NCI-H1105 treated with DMSO at 0.1 percent for 48 hours (cell line): ENCODE measurements around the gene CFAP410.

ENCODE experiments used
- DNase-seq: peaks from one replicate; lab custom pipeline; 2025; lab: John Stamatoyannopoulos, UW

The CFAP410 gene

GRCh38 chr21:44330698-44331097, 8.5 kb downstream of the CFAP410 start:
- no peak for DNase-seq

GRCh38 chr21:44329971-44330681, 9.1 kb downstream of the CFAP410 start:
- no peak for DNase-seq

GRCh38 chr21:44329086-44329889, 9.9 kb downstream of the CFAP410 start:
- DNase-seq: no peak

GRCh38 chr21:44328242-44328895, 10.8 kb downstream of the CFAP410 start:
- no peak for DNase-seq

- no peak for DNase-seq
Measured at GRCh38 chr21:44327603-44327974, 11.6 kb downstream of the CFAP410 start.

- DNase-seq: no peak
Measured at GRCh38 chr21:44326716-44327602, 12.2 kb downstream of the CFAP410 start.

GRCh38 chr21:44326272-44326647, 12.9 kb downstream of the CFAP410 start:
- DNase-seq: no peak

DNA sequence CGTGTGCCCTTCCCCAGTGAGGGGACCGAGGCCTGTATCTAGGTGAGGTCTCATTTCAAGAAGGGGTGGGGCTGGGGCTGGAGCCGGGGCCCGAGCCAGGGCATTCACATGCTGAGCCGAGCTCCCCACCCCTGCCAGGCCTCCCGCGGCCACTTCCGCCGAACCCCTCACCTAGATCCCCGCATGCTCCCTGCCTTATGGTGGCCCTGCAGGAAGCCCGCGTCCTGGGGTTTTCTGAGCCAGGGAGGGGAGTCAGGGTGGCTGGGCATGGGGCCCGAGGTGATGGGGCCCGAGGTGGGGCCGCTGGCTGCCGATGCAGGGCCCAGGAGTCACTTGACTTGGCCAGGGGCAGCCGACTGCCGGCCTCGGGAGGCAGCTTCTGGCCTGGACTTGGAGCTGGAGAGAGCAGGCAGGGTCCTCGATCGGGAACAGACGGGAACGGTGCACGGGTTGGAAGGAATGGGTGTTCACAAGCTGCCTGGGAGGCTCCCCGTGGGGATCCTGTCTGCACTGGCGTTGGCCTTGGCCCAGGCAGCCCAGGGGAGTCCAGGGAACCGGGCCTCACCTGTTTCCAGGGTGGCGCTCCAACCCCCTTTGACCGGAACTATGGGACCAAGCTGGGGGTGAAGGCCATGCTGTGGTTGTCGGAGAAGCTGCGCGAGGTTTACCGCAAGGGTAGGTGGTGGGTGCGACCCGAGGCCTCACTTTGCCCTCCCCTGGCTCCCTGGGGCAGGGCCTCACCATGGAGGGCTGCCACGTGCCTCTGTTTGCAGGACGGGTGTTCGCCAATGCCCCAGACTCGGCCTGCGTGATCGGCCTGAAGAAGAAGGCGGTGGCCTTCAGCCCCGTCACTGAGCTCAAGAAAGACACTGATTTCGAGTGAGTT, 13.6 kb downstream of the CFAP410 start:
- no peak for DNase-seq

DNA sequence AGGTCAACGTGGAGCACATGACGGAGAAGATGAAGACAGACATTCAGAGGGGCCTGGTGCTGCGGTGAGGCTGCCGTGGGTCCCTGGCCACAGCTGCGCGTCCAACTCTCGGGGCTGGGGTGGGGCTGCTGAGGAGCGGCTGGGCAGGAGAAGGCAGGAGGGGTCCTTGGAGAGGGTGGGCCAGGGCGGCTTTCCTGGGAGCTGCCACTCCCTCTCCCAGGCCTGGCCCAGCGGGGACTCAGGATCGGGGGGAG, 14.4 kb downstream of the CFAP410 start:
- DNase-seq: no peak

DNA sequence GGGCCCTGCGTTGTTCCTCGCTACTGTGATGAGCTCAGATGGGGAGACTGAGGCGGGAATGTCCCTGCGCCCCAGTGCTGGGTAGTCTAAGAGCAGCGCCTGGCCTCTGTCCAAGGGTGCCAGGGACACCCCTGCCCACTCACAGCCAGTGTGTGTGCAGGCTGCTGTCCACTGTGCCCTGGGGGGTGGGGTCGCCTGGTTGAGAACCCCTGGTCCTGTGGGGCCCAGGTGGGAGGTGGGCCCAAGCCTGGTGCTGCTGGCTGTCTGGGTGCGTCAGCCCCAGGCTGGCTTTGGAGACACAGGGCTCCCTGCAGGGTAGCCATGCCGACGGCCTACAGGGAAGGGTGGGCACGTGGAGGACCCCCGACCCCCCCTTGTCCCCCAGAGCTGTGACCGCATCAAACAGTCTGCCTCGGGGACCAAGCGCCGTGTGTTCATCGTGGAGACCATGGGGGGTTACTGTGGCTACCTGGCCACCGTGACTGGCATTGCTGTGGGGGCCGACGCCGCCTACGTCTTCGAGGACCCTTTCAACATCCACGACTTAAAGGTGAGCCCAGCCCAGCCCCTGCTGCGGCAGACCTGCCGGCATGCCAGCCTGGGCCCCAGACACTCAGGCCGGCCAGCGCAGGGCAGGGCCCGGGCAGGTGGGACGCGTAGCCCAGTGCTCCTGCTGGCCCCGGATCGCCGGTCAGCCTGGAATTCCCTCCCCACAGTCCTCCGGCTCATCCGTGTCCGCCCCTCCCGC, 14.9 kb downstream of the CFAP410 start:
- DNase-seq: no peak

DNA sequence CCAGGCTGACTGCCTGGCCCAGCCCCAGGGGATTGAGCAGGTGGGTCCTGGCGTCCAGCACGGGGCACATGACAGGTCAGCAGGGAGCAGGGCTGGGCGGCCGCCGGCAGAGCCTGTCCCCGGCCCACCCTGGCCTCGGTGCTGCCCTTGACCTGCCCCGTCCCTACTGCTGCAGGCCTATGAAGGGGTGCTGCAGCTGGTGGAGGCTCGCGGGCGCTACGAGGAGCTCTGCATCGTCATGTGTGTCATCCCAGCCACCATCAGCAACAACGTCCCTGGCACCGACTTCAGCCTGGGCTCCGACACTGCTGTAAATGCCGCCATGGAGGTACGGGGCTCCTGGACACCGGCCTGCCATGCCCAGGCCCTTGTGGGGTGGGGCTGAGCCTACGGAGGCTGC, 15.6 kb downstream of the CFAP410 start:
- no peak for DNase-seq

DNA sequence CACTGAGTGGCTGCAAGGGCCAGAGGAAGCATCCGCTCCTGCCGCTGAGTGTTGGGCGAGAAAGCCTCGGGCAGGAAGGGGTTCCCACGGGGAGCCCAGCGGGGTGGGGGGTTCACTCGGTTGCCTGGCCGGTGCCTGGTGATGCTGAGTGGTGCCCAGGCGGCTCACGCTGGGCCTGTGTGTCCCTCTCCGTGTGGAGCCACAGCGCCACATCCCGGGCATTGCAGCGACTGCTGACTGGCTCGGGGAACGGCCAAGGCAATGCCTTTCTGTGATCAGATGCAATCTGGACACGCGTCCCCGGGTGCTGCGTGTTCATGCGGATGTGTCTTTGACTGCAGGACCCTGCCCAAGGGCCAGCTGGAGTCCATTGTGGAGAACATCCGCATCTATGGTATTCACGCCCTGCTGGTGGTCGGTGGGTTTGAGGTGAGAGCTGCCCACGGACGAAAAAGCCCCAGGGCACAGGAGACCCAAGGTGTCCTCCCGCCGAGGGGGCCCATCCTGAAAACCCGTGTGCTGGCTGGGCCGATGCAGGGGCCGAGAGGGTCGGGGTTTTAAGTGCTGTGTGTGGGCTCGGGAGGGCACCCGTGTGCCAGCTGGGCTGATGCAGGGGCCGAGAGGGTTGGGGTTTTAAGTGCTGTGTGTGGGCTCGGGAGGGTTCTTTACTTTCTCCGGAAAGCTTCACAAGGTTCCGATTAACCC, 16.4 kb downstream of the CFAP410 start:
- DNase-seq: no peak

DNA sequence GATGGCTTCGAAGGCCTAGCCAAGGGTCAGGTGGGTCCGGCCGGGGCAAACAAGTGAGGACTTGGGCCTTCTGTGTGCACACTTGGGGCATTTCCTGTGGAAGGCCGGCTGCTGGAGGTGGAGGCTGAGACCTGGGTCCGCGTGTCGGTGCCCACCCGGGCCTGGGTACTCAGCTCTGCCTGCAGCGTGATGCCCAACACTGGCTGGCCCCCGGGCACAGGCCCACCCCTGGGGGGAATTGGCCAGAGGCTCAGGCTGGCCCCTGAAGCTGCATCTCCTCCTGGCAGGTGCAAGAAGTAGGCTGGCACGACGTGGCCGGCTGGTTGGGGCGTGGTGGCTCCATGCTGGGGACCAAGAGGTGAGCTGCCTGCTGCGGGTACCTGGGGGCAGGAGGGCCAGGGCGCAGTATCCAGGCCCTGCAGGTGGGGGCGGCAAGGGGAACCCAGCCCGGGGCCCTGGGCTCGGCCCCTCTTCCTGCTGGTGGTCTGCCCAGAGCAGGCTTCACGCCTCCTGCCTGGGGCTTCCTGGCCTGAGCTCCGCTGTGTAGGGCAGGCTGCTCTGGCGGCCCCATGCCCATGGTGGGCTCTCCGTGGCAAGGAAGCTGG, 17.2 kb downstream of the CFAP410 start:
- no peak for DNase-seq

DNA sequence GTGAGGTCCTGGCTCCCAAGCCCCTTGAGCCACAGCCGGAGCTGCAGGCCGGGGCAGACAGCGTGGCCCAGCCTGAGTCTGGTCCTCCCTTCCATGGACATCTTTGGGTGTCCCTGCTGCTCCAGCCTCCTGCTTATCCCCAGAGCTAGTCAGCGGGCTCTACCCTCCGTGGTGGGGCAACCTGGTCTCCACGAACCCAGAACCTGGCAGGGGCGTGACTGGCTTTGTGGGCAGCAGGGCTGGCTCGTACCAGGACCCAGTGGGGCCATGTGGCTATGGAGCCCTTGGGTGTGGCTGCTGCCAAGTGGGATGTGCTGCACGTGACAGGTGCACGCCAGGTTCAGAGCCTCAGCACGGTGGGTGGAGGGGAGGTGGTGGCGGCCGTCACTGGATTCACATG, 18.3 kb downstream of the CFAP410 start:
- no peak for DNase-seq

DNA sequence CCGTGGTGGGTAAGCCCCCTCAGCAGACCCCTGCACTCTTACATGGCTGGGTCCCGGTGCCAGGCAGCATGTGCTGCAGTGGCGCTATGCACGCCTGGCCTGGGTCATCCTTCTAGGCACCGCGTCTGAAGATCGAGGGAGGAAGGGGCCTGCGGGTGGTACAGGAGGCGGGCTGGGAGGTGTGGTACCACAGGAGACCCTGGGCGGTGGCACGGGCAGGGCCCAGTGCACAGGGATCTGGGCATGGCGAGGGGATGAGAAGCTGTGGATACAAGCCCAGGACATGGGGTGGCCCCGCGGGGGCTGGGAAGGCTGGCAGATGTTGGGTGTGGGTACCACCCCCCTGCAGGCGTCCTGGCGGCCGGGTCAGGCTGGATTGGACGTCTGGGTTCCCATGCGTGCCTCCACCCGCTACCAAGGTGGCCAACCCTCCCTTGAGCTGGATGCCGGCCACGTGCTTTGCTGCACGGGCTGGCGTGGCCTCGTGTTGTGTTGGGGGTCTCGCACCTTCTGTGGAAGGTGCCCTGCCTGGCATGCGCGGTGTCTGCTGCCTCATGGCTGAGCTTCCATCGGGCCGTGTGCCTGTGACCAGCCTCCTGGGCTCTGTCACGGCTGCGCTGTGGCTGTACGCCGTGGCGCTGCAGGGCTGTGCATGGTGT, 19.7 kb downstream of the CFAP410 start:
- no peak for DNase-seq

GRCh38 chr21:44318489-44319285, 20.5 kb downstream of the CFAP410 start:
- no peak for DNase-seq

GRCh38 chr21:44317871-44318270, 21.3 kb downstream of the CFAP410 start:
- no peak for DNase-seq

GRCh38 chr21:44317241-44317782, 21.9 kb downstream of the CFAP410 start:
- no peak for DNase-seq
